Urinary bladder (tissue), 4 donors: ENCODE results near the gene DAPK3. TPM values are rescaled to one million over a fixed set of nuclear protein-coding genes. Genes with fewer than 3 reads are reported as not detected.

Source experiments
- DNase-seq: peaks from one replicate; pipeline ENCODE4 v3.0.0-alpha.2; 2015; ENCODE audit errors: extremely low spot score
- H3K27ac ChIP-seq: one replicate; pipeline ENCODE4 v1.5.1; 2013; ENCODE audit warnings: low read depth, mild to moderate bottlenecking, moderate library complexity
- H3K36me3 ChIP-seq: one replicate; pipeline ENCODE4 v1.6.1; 2013; ENCODE audit warnings: mild to moderate bottlenecking, moderate library complexity; ENCODE audit not compliant: insufficient read depth
- H3K4me1 ChIP-seq: one replicate; pipeline ENCODE4 v1.6.1; 2013; ENCODE audit warnings: mild to moderate bottlenecking, moderate library complexity; ENCODE audit not compliant: insufficient read depth
- H3K4me3 ChIP-seq: one replicate; pipeline ENCODE4 v1.5.1; 2013; ENCODE audit warnings: low read depth, low read length
- WGBS: extraction: QIAGEN DNeasy Blood & Tissue Kit; methylation state at CpG from one replicate; pipeline ENCODE4 v1.1.7; 2013; 5-methylcytosine and 5-hydroxymethylcytosine counted together
- polyA plus RNA-seq: library from polyadenylated mRNA; stranded (reverse); fragments of 200-250 nt; gene quantifications from one replicate; pipeline ENCODE4 v1.2.3, GENCODE V29; 2013
- total RNA-seq: library from RNA; depleted of rRNA; stranded (reverse); fragments of >200 nt; gene quantifications from one replicate; pipeline ENCODE4 v1.2.3, GENCODE V29; 2014
- donor health status: healthy with polysubstance abuse.
- donor health status: healthy.

The DAPK3 gene
- total and polyA plus RNA-seq, 2 donors, result 71.9 to 129 TPM

GRCh38 chr19:3985643-3986259 is 14.9 kb upstream of the DAPK3 start:
- DNase-seq, result no peak
- H3K4me3 ChIP-seq, result peak overlapping the region; percentile 6
- H3K36me3 ChIP-seq, result peaks cover 16% of the 10 kb centered on the region
- 5% methylated on average over 19 of the region's 19 CpGs for WGBS
- H3K4me1 ChIP-seq, result peaks cover 1% of the 10 kb centered on the region
- no peak overlapping the region for H3K27ac ChIP-seq

GRCh38 chr19:3984908-3985642 is 14.2 kb upstream of the DAPK3 start, which contains the start of gene EEF2:
Gene EEF2 (minus strand): TSS chr19:3985463. CDS start chr19:3985380, 83 bp downstream.
- Histone ChIP-seq H3K4me1 (peaks cover 1% of the 10 kb centered on the region), H3K27ac (peak within 1 kb of the TSS; percentile 98), H3K36me3 (peaks cover 23% of the 10 kb centered on the region), H3K4me3 (peak within 1 kb of the TSS; percentile 85)
- peak; percentile 79 for DNase-seq
- WGBS, result under 1% methylated on average over 80 of the region's 80 CpGs

- Histone ChIP-seq H3K27ac (peak overlapping the region; percentile 98), H3K4me3 (peak overlapping the region; percentile 85), H3K36me3 (peaks cover 24% of the 10 kb centered on the region), H3K4me1 (peaks cover 1% of the 10 kb centered on the region)
- no peak for DNase-seq
- under 1% methylated on average over 10 of the region's 10 CpGs for WGBS
Measured at GRCh38 chr19:3984584-3984907, 13.6 kb upstream of the DAPK3 start.

- no peak for DNase-seq
- Histone ChIP-seq H3K27ac (peak overlapping the region; percentile 44), H3K36me3 (peaks cover 29% of the 10 kb centered on the region), H3K4me3 (peak overlapping the region; percentile 85), H3K4me1 (peaks cover 1% of the 10 kb centered on the region)
- WGBS, result 19% methylated on average over 30 of the region's 30 CpGs
Measured at GRCh38 chr19:3983936-3984583, 13.2 kb upstream of the DAPK3 start.

GRCh38 chr19:3983542-3983914 is 12.6 kb upstream of the DAPK3 start:
- no peak for DNase-seq

GRCh38 chr19:3982701-3983541 is 12.0 kb upstream of the DAPK3 start:
- no peak overlapping the region for H3K27ac ChIP-seq
- H3K4me1 ChIP-seq, result peaks cover 1% of the 10 kb centered on the region
- H3K4me3 ChIP-seq, result no peak overlapping the region
- H3K36me3 ChIP-seq, result peaks cover 30% of the 10 kb centered on the region
- no peak for DNase-seq
- WGBS, result 82% methylated on average over 40 of the region's 40 CpGs

More at GRCh38 chr19:3983542-3983914, 12.6 kb upstream of the DAPK3 start:
- H3K4me3 ChIP-seq, result no peak overlapping the region
- peaks cover 29% of the 10 kb centered on the region for H3K36me3 ChIP-seq
- peaks cover 1% of the 10 kb centered on the region for H3K4me1 ChIP-seq
- 63% methylated on average over 7 of the region's 7 CpGs for WGBS
- H3K27ac ChIP-seq, result no peak overlapping the region

GRCh38 chr19:3981736-3982681 is 11.1 kb upstream of the DAPK3 start:
- no peak overlapping the region for H3K27ac ChIP-seq
- no peak overlapping the region for H3K4me3 ChIP-seq
- WGBS, result 84% methylated on average over 39 of the region's 39 CpGs
- DNase-seq, result no peak
- H3K4me1 ChIP-seq, result no peaks in the 10 kb centered on the region
- peaks cover 35% of the 10 kb centered on the region for H3K36me3 ChIP-seq

- H3K27ac ChIP-seq, result no peak overlapping the region
- DNase-seq, result no peak
- WGBS, result 91% methylated on average over 10 of the region's 10 CpGs
- H3K36me3 ChIP-seq, result peaks cover 38% of the 10 kb centered on the region
- H3K4me1 ChIP-seq, result no peaks in the 10 kb centered on the region
- H3K4me3 ChIP-seq, result no peak overlapping the region
Measured at GRCh38 chr19:3981373-3981735, 10.5 kb upstream of the DAPK3 start.

- no peaks in the 10 kb centered on the region for H3K4me1 ChIP-seq
- no peak overlapping the region for H3K4me3 ChIP-seq
- peaks cover 43% of the 10 kb centered on the region for H3K36me3 ChIP-seq
- no peak overlapping the region for H3K27ac ChIP-seq
- WGBS, result 89% methylated on average over 31 of the region's 31 CpGs
- DNase-seq, result no peak
Measured at GRCh38 chr19:3980353-3981251, 9.7 kb upstream of the DAPK3 start.

GRCh38 chr19:3979674-3980352 is 8.9 kb upstream of the DAPK3 start:
- H3K4me1 ChIP-seq, result no peaks in the 10 kb centered on the region
- WGBS, result 91% methylated on average over 25 of the region's 25 CpGs

GRCh38 chr19:3979289-3979673 is 8.4 kb upstream of the DAPK3 start:
- H3K36me3 ChIP-seq, result peaks cover 43% of the 10 kb centered on the region
- 95% methylated on average over 18 of the region's 18 CpGs for WGBS
- no peak for DNase-seq

More at GRCh38 chr19:3979674-3980352, 8.9 kb upstream of the DAPK3 start:
- no peak overlapping the region for H3K4me3 ChIP-seq
- no peak for DNase-seq
- no peak overlapping the region for H3K27ac ChIP-seq
- H3K36me3 ChIP-seq, result peaks cover 43% of the 10 kb centered on the region

More at GRCh38 chr19:3979289-3979673, 8.4 kb upstream of the DAPK3 start:
- Histone ChIP-seq H3K4me1 (no peaks in the 10 kb centered on the region), H3K27ac (no peak overlapping the region), H3K4me3 (no peak overlapping the region)
